Heart left ventricle (tissue), 13 donors: ENCODE measurements around the gene NUCKS1.

Experiments
- CTCF ChIP-seq, 12 donors: fragments of 200-600 bp; sonication (generic) in 4 of 12; IDR thresholded peaks; one replicate each; pipeline versions ENCODE4 v1.5.0 to v1.8.0; 2018 to 2022; ENCODE audit warnings: antibody characterized with exemption in 12 of 12, mild to moderate bottlenecking in 5 of 12
- POLR2A ChIP-seq, 2 donors: fragments of 450-650 bp; IDR thresholded peaks; one replicate each; pipeline ENCODE4 v1.6.1; 2017; ENCODE audit warnings: antibody characterized with exemption in 2 of 2, mild to moderate bottlenecking in 2 of 2, moderate library complexity in 2 of 2
- donor health status: ischemic (EF 13 %, LVEDD 7.1; RV severe dilation, severe dysfunction).
- donor health status: DM: no; HTN: yes; CAD: no.
- donor health status: DM: no; HTN: no; CAD: no.
- donor health status: ischemic (EF 25% LVEDD 6.9; RV normal size, moderate dysfunction).
- donor health status: ischemic (EF 25% LVEDD 5.7; RV mildly dilated, moderate dysfunction).
- donor health status: ischemic (EF 35%, LVEDD 5.7; RV mildly dilated, moderate dysfunction).
- donor health status: nonischemic (EF 11% LVEDD 7.7; RV severe dilation, severe dysfunction).
- donor health status: DM: yes; HTN: yes; CAD: no.
- donor health status: PGD.
- donor health status: ischemic (EF 29% LVEDD 5.4; RV normal size, mild dysfunction).
- donor health status: nonischemic (EF 23%, LVEDD 6.1; RV moderate dilation, normal function).

DNA sequence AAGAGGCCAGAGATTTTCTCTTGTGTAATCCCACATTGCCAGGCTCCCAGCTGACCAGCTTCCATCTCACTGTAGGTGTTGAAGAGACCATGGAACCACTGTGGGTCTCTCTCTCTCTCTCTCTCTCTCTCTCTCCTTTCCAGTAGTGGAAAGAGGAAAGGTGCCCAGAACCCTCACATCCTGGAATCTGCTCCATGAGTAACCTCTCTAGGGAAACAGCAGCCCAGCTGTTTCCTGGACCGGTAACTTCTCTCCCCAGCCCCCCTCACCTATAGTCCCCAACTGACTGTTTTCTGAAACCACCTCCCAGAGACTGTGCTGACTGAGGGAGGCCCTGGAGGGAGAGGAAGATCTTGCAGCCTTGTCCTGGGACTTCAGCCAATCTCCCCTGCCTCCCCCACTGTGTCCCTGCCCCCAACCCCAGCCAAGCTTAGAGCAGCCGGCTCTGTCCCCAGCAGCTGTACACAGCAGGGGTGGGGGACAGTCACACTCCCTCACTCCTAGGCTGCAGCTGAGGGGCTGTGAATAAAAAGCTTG lies 49.0 kb downstream of the NUCKS1 start:
- TF ChIP-seq CTCF (IDR thresholded peaks at IDR 0.05) (no peak), POLR2A (IDR thresholded peaks at IDR 0.05) (no peak)
